ENCODE data around the gene CLASP1.
"Not testable (repeated sequence)": the region's sequence is repeated elsewhere in the genome, so short reads cannot be mapped to it uniquely, and the experiment has no call there.

CLASP1 gene

GRCh38 chr2:121659933-121660332 is 10.7 kb upstream of the CLASP1 start:
- no peak for DNase-seq

- not testable (repeated sequence) for DNase-seq
Observed at GRCh38 chr2:121658393-121658792, 9.1 kb upstream of the CLASP1 start.

- no peak for DNase-seq
Observed at GRCh38 chr2:121653035-121653434, 3.8 kb upstream of the CLASP1 start.

- DNase-seq: no peak
Observed at GRCh38 chr2:121650315-121650930, 1.2 kb upstream of the CLASP1 start.

GRCh38 chr2:121649596-121650314 is 493 bp upstream of the CLASP1 start:
- peak; percentile 95 for DNase-seq

GRCh38 chr2:121648206-121649148 is 785 bp downstream of the CLASP1 start:
- no peak for DNase-seq

GRCh38 chr2:121647396-121647795 is 1.9 kb downstream of the CLASP1 start:
- DNase-seq: no peak

- DNase-seq: no peak
Observed at GRCh38 chr2:121644715-121645114, 4.5 kb downstream of the CLASP1 start.

GRCh38 chr2:121643877-121644276 is 5.4 kb downstream of the CLASP1 start:
- no peak for DNase-seq

- DNase-seq: no peak
Observed at GRCh38 chr2:121640380-121641316, 8.6 kb downstream of the CLASP1 start.

- DNase-seq: not testable (repeated sequence)
Observed at GRCh38 chr2:121639846-121640245, 9.4 kb downstream of the CLASP1 start.

- no peak for DNase-seq
Observed at GRCh38 chr2:121638333-121638732, 10.9 kb downstream of the CLASP1 start.

GRCh38 chr2:121635371-121635770 is 13.9 kb downstream of the CLASP1 start:
- no peak for DNase-seq

- DNase-seq: no peak
Observed at GRCh38 chr2:121634354-121635307, 14.6 kb downstream of the CLASP1 start.

GRCh38 chr2:121633463-121633862 is 15.8 kb downstream of the CLASP1 start:
- DNase-seq: no peak

GRCh38 chr2:121627525-121628050 is 21.7 kb downstream of the CLASP1 start:
- no peak for DNase-seq

GRCh38 chr2:121626777-121627524 is 22.3 kb downstream of the CLASP1 start:
- DNase-seq: no peak

- no peak for DNase-seq
Observed at GRCh38 chr2:121625953-121626352, 23.3 kb downstream of the CLASP1 start.

- no peak for DNase-seq
Observed at GRCh38 chr2:121617042-121617599, 32.1 kb downstream of the CLASP1 start.

GRCh38 chr2:121613774-121614173 is 35.5 kb downstream of the CLASP1 start:
- DNase-seq: no peak

Measured in NCI-H446 treated with DMSO at 0.1 percent for 48 hours (cell line).